Stimulated activated CD4-positive, alpha-beta T cell treated with anti-CD3 and anti-CD28 coated beads, Interleukin-2, amount 100 ng/mL, for 24 hours (primary cell): ENCODE results near the gene SMARCE1.

Experiments used
- DNase-seq, 2 donors: peaks; one replicate each; pipeline ENCODE4 v3.0.0-alpha.2; 2020

The SMARCE1 gene

GRCh38 chr17:40577611-40578065 is 70.0 kb downstream of the SMARCE1 start:
- no peak for DNase-seq

GRCh38 chr17:40576113-40576740 is 71.4 kb downstream of the SMARCE1 start:
- DNase-seq: no peak
